Smooth muscle cell (in vitro differentiated cells): ENCODE data around the gene CPED1. TPM values are rescaled to one million over a fixed set of nuclear protein-coding genes. Genes with fewer than 3 reads are reported as not detected.
"Not testable (repeated sequence)": the region's sequence is repeated elsewhere in the genome, so short reads cannot be mapped to it uniquely, and the experiment has no call there.

Experiments used
- DNase-seq: peaks from one replicate; lab custom pipeline; 2025; ENCODE audit not compliant: unreplicated experiment; lab: John Stamatoyannopoulos, UW
- H2AFZ ChIP-seq: fragments of 200-600 bp; sonication (generic); 2 replicates; pipeline ENCODE4 v1.6.0; 2016; ENCODE audit warnings: antibody characterized with exemption, low read depth, mild to moderate bottlenecking
- H3F3A ChIP-seq: fragments of 200-600 bp; sonication (generic); 2 replicates; pipeline ENCODE4 v1.6.0; 2017; ENCODE audit warnings: antibody characterized with exemption, low read depth
- H3K27ac ChIP-seq: fragments of 200-600 bp; sonication (generic); 2 replicates; pipeline ENCODE4 v1.5.1; 2016; ENCODE audit warnings: low read depth, mild to moderate bottlenecking
- H3K27me3 ChIP-seq: fragments of 200-600 bp; sonication (generic); 2 replicates; pipeline ENCODE4 v1.6.1; 2016; ENCODE audit warnings: low read depth, mild to moderate bottlenecking
- H3K36me3 ChIP-seq: fragments of 200-600 bp; sonication (generic); 2 replicates; pipeline ENCODE4 v1.5.1; 2016; ENCODE audit warnings: low read depth
- H3K4me1 ChIP-seq: fragments of 200-600 bp; sonication (generic); 2 replicates; pipeline ENCODE4 v1.5.1; 2016; ENCODE audit warnings: low read depth
- H3K4me2 ChIP-seq: fragments of 200-600 bp; sonication (generic); 2 replicates; pipeline ENCODE4 v1.6.0; 2016; ENCODE audit warnings: mild to moderate bottlenecking
- H3K4me3 ChIP-seq: fragments of 200-600 bp; sonication (generic); 2 replicates; pipeline ENCODE4 v1.5.1; 2016; ENCODE audit warnings: mild to moderate bottlenecking
- H3K79me2 ChIP-seq: fragments of 200-600 bp; sonication (generic); 2 replicates; pipeline ENCODE4 v1.6.0; 2016; ENCODE audit warnings: low read depth, mild to moderate bottlenecking
- H3K9ac ChIP-seq: fragments of 200-600 bp; sonication (generic); 2 replicates; pipeline ENCODE4 v1.6.0; 2016; ENCODE audit warnings: low read depth
- H3K9me3 ChIP-seq: fragments of 200-600 bp; sonication (generic); replicated peaks from 2 replicates; pipeline ENCODE4 v1.5.1; 2016; ENCODE audit warnings: low read depth
- H4K20me1 ChIP-seq: fragments of 200-600 bp; sonication (generic); 2 replicates; pipeline ENCODE4 v1.6.0; 2016; ENCODE audit warnings: low read depth
- CTCF ChIP-seq: fragments of 200-600 bp; sonication (generic); IDR thresholded peaks from 2 replicates; pipeline ENCODE4 v1.5.1; 2017; ENCODE audit warnings: borderline replicate concordance, mild to moderate bottlenecking, antibody characterized with exemption; ENCODE audit not compliant: insufficient read depth, poor library complexity, severe bottlenecking
- WGBS: methylation state at CpG from one replicate; pipeline ENCODE4 v1.1.7; 2016; ENCODE audit warnings: low lambda C conversion rate; 5-methylcytosine and 5-hydroxymethylcytosine counted together
- polyA plus RNA-seq: library from polyadenylated mRNA; unstranded; fragments of >200 nt; fragmentation: Nextera tagmentation; extraction: Ambion mirVana; gene quantifications from 2 replicates; pipeline ENCODE4 v1.2.1, GENCODE V29; 2016
- total RNA-seq: library from RNA; depleted of rRNA; stranded (reverse); fragments of >200 nt; gene quantifications from 2 replicates; pipeline ENCODE4 v1.2.3, GENCODE V29; 2014

Gene CPED1
- total and polyA plus RNA-seq, 2 experiments from 2014 or later: 9.5 to 12.9 TPM

- DNase-seq: no peak
- peak overlapping the region; percentile 4 for H3K27ac ChIP-seq
- H3K4me3 ChIP-seq: no peak overlapping the region
- peak overlapping the region; percentile 22 for H3K4me2 ChIP-seq
- peaks cover 6% of the 10 kb centered on the region for H3K4me1 ChIP-seq
- no peak for TF ChIP-seq CTCF
- H2AFZ ChIP-seq: no peak overlapping the region
- H3K36me3 ChIP-seq: peaks cover 4% of the 10 kb centered on the region
- H3K79me2 ChIP-seq: no peaks in the 10 kb centered on the region
- WGBS: 14% methylated on average over 1 of the region's 1 CpG
- H3K9me3 ChIP-seq: no peaks in the 10 kb centered on the region
- H4K20me1 ChIP-seq: no peaks in the 10 kb centered on the region
- no peaks in the 10 kb centered on the region for H3K27me3 ChIP-seq
- no peaks in the 10 kb centered on the region for H3F3A ChIP-seq
- H3K9ac ChIP-seq: no peak overlapping the region
Measured at GRCh38 chr7:120979765-120980499, 8.6 kb upstream of the CPED1 start.

- H3K9me3 ChIP-seq: no peaks in the 10 kb centered on the region
- H3F3A ChIP-seq: no peaks in the 10 kb centered on the region
- H3K36me3 ChIP-seq: no peaks in the 10 kb centered on the region
- TF ChIP-seq CTCF: no peak
- H3K27me3 ChIP-seq: no peaks in the 10 kb centered on the region
- H3K79me2 ChIP-seq: no peaks in the 10 kb centered on the region
- 86% methylated on average over 1 of the region's 1 CpG for WGBS
- peaks cover 6% of the 10 kb centered on the region for H3K4me1 ChIP-seq
- no peak overlapping the region for H3K27ac ChIP-seq
- H3K4me3 ChIP-seq: no peak overlapping the region
- H4K20me1 ChIP-seq: no peaks in the 10 kb centered on the region
- H2AFZ ChIP-seq: no peak overlapping the region
- no peak overlapping the region for H3K9ac ChIP-seq
- H3K4me2 ChIP-seq: no peak overlapping the region
- no peak for DNase-seq
Measured at GRCh38 chr7:120981117-120981516, 7.4 kb upstream of the CPED1 start.

GRCh38 chr7:120981888-120982615 lies 6.5 kb upstream of the CPED1 start:
- H3K79me2 ChIP-seq: no peaks in the 10 kb centered on the region
- H3K4me3 ChIP-seq: no peak overlapping the region
- no peaks in the 10 kb centered on the region for H3K9me3 ChIP-seq
- H3K27me3 ChIP-seq: no peaks in the 10 kb centered on the region
- WGBS: 47% methylated on average over 4 of the region's 4 CpGs
- no peaks in the 10 kb centered on the region for H3F3A ChIP-seq
- no peak overlapping the region for H3K27ac ChIP-seq
- no peaks in the 10 kb centered on the region for H3K36me3 ChIP-seq
- H3K4me2 ChIP-seq: peak overlapping the region; percentile 10
- H3K9ac ChIP-seq: no peak overlapping the region
- no peak overlapping the region for H2AFZ ChIP-seq
- DNase-seq: no peak
- H3K4me1 ChIP-seq: peaks cover 6% of the 10 kb centered on the region
- no peaks in the 10 kb centered on the region for H4K20me1 ChIP-seq
- TF ChIP-seq CTCF: no peak

- H3K27ac ChIP-seq, H4K20me1 ChIP-seq, H3K4me3 ChIP-seq, H3K27me3 ChIP-seq, H3F3A ChIP-seq, H3K36me3 ChIP-seq, H3K9ac ChIP-seq, H3K9me3 ChIP-seq, H3K4me2 ChIP-seq, DNase-seq, H3K79me2 ChIP-seq, H2AFZ ChIP-seq: not testable (repeated sequence)
- H3K4me1 ChIP-seq: peaks cover 12% of the 10 kb centered on the region
- 97% methylated on average over 5 of the region's 8 CpGs for WGBS
Measured at GRCh38 chr7:120983592-120983991, 4.9 kb upstream of the CPED1 start.
